ENCODE results near the gene ACTR1A.
"Not testable (repeated sequence)": the region's sequence is repeated elsewhere in the genome, so short reads cannot be mapped to it uniquely, and the experiment has no call there.

ACTR1A gene

GRCh38 chr10:102535481-102536147, 33.1 kb upstream of the ACTR1A start:
- Histone ChIP-seq H3K4me3 (replicated peaks; ENCODE audit: insufficient read depth, low read length) (no peak overlapping the region), H3K27ac (replicated peaks) (no peak overlapping the region), H3K27me3 (ENCODE audit: insufficient read depth, poor library complexity, severe bottlenecking) (no peaks in the 10 kb centered on the region)
- DNase-seq (ENCODE audit: low read depth in 1 of 2, low spot score in 1 of 2) = no peak
- no peak for TF ChIP-seq REST (IDR thresholded peaks at IDR 0.05; ENCODE audit: insufficient replicate concordance, low read depth)
- no peak for TF ChIP-seq POLR2AphosphoS5 (IDR thresholded peaks at IDR 0.05; ENCODE audit: low read depth)
- TF ChIP-seq GABPA (IDR thresholded peaks at IDR 0.05; ENCODE audit: low read depth) = no peak
- no peak for TF ChIP-seq CTCF (IDR thresholded peaks at IDR 0.05; ENCODE audit: insufficient read depth, low read length)
- TF ChIP-seq SPI1 (IDR thresholded peaks at IDR 0.05; ENCODE audit: borderline replicate concordance, low read depth) = no peak

GRCh38 chr10:102534966-102535365, 32.5 kb upstream of the ACTR1A start:
- DNase-seq (ENCODE audit: low read depth in 1 of 2, low spot score in 1 of 2); H3K27me3 ChIP-seq (ENCODE audit: insufficient read depth, poor library complexity, severe bottlenecking); H3K27ac ChIP-seq (replicated peaks); H3K4me3 ChIP-seq (replicated peaks; ENCODE audit: insufficient read depth, low read length): not testable (repeated sequence)

- peak in 1 of 2 experiments; percentile 34 for DNase-seq (ENCODE audit: low read depth in 1 of 2, low spot score in 1 of 2)
- H3K27ac ChIP-seq (replicated peaks) = no peak overlapping the region
- TF ChIP-seq CTCF (IDR thresholded peaks at IDR 0.05; ENCODE audit: insufficient read depth, low read length) (no peak), REST (IDR thresholded peaks at IDR 0.05; ENCODE audit: insufficient replicate concordance, low read depth) (no peak), POLR2AphosphoS5 (IDR thresholded peaks at IDR 0.05; ENCODE audit: low read depth) (no peak), SPI1 (IDR thresholded peaks at IDR 0.05; ENCODE audit: borderline replicate concordance, low read depth) (no peak), GABPA (IDR thresholded peaks at IDR 0.05; ENCODE audit: low read depth) (no peak)
Observed at GRCh38 chr10:102534333-102534732, 31.8 kb upstream of the ACTR1A start.

GRCh38 chr10:102527546-102527945, 25.0 kb upstream of the ACTR1A start:
- no peak overlapping the region for H3K27ac ChIP-seq (replicated peaks)
- no peak for DNase-seq (ENCODE audit: low read depth in 1 of 2, low spot score in 1 of 2)
- H3K4me3 ChIP-seq (replicated peaks; ENCODE audit: insufficient read depth, low read length) = no peak overlapping the region
- no peaks in the 10 kb centered on the region for H3K27me3 ChIP-seq (ENCODE audit: insufficient read depth, poor library complexity, severe bottlenecking)
- TF ChIP-seq REST (IDR thresholded peaks at IDR 0.05; ENCODE audit: insufficient replicate concordance, low read depth) (no peak), POLR2AphosphoS5 (IDR thresholded peaks at IDR 0.05; ENCODE audit: low read depth) (no peak), GABPA (IDR thresholded peaks at IDR 0.05; ENCODE audit: low read depth) (no peak), SPI1 (IDR thresholded peaks at IDR 0.05; ENCODE audit: borderline replicate concordance, low read depth) (no peak), CTCF (IDR thresholded peaks at IDR 0.05; ENCODE audit: insufficient read depth, low read length) (no peak)

More at GRCh38 chr10:102534333-102534732, 31.8 kb upstream of the ACTR1A start:
- Histone ChIP-seq H3K27me3 (ENCODE audit: insufficient read depth, poor library complexity, severe bottlenecking) (no peaks in the 10 kb centered on the region), H3K4me3 (replicated peaks; ENCODE audit: insufficient read depth, low read length) (no peak overlapping the region)
